Motor neuron (in vitro differentiated cells): ENCODE results near the gene SLC6A3. TPM values are rescaled to one million over a fixed set of nuclear protein-coding genes. Genes with fewer than 3 reads are reported as not detected.

ENCODE experiments used
- total RNA-seq, 8 experiments: library from RNA; unstranded; fragments of 300-600 nt; gene quantifications; 2 replicates each; pipeline versions ENCODE4 v1.2.3 to v1.2.4, GENCODE V29; 2022

SLC6A3 gene
- total RNA-seq, 8 experiments from 2014 or later: 0.05 to 1.7 (median 0.52) TPM; not detected in 2

Other genes with a start within 250 kb of the SLC6A3 start
- under 1 TPM in 5 of 8 experiments, not detected in 3; 0.04 to 0.24 (median 0.10) TPM for gene SLC6A19, start 243.8 kb downstream of the SLC6A3 start, total RNA-seq
- gene SLC6A18, start 220.1 kb downstream of the SLC6A3 start, total RNA-seq: under 1 TPM in 1 of 8 experiments, not detected in 7; 0.14 TPM
- 1 to 10 TPM in 2 of 8 experiments, under 1 TPM in 5, not detected in 1; 0.05 to 6.3 (median 0.38) TPM for gene TERT, start 150.4 kb downstream of the SLC6A3 start, total RNA-seq
- 100 to 1,000 TPM in 2 of 8 experiments, 10 to 100 TPM in 6; 42.4 to 132 (median 77.7) TPM for gene CLPTM1L, start 100.3 kb downstream of the SLC6A3 start, total RNA-seq
- gene LPCAT1, start 78.5 kb upstream of the SLC6A3 start, total RNA-seq: 10 to 100 TPM; 16.8 to 39.2 (median 29.8) TPM